Kidney epithelial cell (primary cell): ENCODE results near the gene SGSM1. TPM values are rescaled to one million over a fixed set of nuclear protein-coding genes. Genes with fewer than 3 reads are reported as not detected.

ENCODE experiments used
- DNase-seq: peaks from one replicate; pipeline ENCODE4 v3.0.0-alpha.2; 2010; ENCODE audit warnings: low read depth
- H3K27me3 ChIP-seq: 2 replicates; pipeline ENCODE4 v1.6.0; 2011; ENCODE audit warnings: low read length; ENCODE audit not compliant: control insufficient read depth, insufficient read depth
- H3K36me3 ChIP-seq: 2 replicates; pipeline ENCODE4 v1.5.1; 2011; ENCODE audit warnings: low read length; ENCODE audit not compliant: control insufficient read depth, insufficient read depth
- H3K4me3 ChIP-seq: 2 replicates; pipeline ENCODE4 v1.5.1; 2011; ENCODE audit warnings: low read depth, mild to moderate bottlenecking, control low read depth, low read length
- total RNA-seq: library from RNA; depleted of rRNA; stranded (reverse); fragments of >200 nt; gene quantifications from 2 replicates; pipeline ENCODE4 v1.2.3, GENCODE V29; 2015
- TF ChIP-seq, protein P1 (sequence below): IDR thresholded peaks from 2 replicates; pipeline ENCODE4 v1.5.1; 2011; ENCODE audit warnings: mild to moderate bottlenecking, moderate library complexity, low read length, control low read depth, inconsistent platforms; ENCODE audit not compliant: insufficient read depth, poor library complexity, severe bottlenecking

Gene SGSM1
- total RNA-seq, 1 donor from 2014 or later: 0.25 TPM

DNA sequence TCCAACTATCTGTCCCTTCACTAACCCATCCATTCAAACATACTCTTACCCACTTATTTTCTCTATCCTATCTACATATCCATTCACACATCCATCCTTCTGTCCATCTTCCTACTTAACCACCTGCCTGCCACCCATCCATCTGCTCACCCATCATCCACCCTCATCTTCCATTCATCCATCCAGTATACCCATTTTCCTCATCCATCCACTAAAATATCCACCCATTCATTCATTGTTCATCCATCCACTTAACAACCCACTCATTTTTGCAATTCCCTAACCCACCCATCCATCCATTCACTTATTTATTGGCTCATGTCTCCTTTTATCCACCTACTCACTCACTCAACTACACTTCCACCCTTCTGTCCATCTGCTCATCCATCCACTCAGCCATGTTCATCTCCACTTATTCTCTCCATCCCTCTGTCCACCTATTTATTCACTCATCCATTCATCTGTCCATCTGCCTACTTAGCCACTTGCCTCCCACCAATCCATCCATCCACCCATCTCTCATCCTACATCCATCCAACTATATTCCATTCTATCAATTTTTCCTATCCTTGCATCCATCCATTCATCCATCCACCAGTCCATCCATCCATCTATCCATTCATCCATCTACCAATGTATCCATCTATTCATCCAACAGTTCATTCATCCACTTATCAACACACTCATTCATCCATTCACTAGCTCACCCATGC is 129.9 kb downstream of the SGSM1 start:
- no peak for DNase-seq
- Histone ChIP-seq H3K36me3 (no peaks in the 10 kb centered on the region), H3K27me3 (peaks cover 3% of the 10 kb centered on the region), H3K4me3 (no peak overlapping the region)
- TF ChIP-seq, protein P1, sequence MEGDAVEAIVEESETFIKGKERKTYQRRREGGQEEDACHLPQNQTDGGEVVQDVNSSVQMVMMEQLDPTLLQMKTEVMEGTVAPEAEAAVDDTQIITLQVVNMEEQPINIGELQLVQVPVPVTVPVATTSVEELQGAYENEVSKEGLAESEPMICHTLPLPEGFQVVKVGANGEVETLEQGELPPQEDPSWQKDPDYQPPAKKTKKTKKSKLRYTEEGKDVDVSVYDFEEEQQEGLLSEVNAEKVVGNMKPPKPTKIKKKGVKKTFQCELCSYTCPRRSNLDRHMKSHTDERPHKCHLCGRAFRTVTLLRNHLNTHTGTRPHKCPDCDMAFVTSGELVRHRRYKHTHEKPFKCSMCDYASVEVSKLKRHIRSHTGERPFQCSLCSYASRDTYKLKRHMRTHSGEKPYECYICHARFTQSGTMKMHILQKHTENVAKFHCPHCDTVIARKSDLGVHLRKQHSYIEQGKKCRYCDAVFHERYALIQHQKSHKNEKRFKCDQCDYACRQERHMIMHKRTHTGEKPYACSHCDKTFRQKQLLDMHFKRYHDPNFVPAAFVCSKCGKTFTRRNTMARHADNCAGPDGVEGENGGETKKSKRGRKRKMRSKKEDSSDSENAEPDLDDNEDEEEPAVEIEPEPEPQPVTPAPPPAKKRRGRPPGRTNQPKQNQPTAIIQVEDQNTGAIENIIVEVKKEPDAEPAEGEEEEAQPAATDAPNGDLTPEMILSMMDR: no peak

DNA sequence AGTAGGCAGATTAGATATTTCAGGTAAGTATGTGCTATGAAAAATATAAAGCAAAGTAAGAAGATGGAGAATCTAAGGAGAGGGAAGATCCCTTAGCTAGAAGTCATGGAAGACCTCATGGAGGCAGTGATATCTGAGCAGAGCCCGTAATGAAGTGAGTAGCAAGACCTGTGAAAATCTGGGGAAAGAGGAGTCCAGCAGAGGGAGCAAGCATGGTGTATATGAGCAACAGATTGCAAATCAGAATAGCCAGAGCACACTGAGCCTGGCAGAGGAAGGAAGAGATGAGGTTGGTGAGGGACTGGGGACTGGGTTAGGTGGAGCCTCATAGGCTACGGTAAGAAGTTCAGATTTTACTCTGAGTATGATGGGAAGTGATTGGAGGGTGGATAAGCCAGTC is 131.1 kb downstream of the SGSM1 start:
- Histone ChIP-seq H3K4me3 (no peak overlapping the region), H3K27me3 (peaks cover 3% of the 10 kb centered on the region), H3K36me3 (no peaks in the 10 kb centered on the region)
- no peak for DNase-seq
- TF ChIP-seq, protein P1: peak; percentile 48

DNA sequence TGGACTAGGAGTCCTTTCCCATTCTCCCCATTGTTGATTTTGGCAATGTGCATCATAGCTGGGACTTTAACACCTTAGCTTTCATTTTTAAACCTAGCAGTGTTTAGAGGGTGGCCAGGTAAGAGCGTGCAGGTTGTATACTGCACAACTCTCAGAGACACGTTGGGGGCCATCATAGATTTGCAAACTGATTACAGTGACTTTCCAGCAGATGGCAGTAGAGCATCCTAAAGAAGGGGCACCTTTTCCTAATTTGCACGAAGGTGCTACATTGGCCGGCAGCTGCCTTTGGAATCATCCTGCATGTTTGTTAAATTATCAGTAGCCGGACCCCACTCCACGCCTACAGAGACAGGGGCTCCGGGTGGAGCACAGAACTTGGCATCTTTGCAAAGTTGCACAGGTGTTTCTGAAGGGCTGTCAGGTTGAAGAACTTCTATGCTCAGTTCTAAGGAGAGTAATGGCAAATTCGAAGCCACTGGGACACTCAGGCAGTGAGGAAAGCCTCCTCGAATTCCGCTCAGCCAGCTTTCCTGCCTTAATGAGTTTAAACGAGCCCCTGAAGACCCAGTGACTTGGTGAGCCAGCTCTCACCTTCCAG is 132.8 kb downstream of the SGSM1 start:
- Histone ChIP-seq H3K27me3 (peaks cover 3% of the 10 kb centered on the region), H3K36me3 (no peaks in the 10 kb centered on the region), H3K4me3 (no peak overlapping the region)
- DNase-seq: no peak
- TF ChIP-seq, protein P1: peak; percentile 75

DNA sequence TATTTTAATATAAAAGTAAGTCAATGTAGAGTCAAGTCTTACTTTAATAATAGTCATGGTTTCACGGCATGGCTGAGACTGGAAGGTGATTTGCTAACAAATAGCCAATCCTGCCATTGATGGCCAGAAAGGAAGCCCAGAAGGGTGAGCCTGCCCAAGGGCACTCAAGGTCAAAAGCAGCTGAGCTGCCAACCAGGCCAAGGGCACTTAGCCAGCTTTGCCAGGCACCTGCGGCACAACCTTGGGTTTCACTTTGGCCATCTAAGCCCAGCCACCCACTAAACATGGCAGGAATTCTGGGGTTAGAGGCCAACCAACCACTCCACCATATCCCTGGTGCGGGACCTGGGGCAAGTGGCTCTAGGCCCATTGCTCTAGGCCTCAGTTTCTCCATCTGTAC is 136.3 kb downstream of the SGSM1 start:
- DNase-seq: no peak
- no peak overlapping the region for H3K4me3 ChIP-seq
- H3K27me3 ChIP-seq: peaks cover 3% of the 10 kb centered on the region
- TF ChIP-seq, protein P1: no peak
- no peaks in the 10 kb centered on the region for H3K36me3 ChIP-seq

DNA sequence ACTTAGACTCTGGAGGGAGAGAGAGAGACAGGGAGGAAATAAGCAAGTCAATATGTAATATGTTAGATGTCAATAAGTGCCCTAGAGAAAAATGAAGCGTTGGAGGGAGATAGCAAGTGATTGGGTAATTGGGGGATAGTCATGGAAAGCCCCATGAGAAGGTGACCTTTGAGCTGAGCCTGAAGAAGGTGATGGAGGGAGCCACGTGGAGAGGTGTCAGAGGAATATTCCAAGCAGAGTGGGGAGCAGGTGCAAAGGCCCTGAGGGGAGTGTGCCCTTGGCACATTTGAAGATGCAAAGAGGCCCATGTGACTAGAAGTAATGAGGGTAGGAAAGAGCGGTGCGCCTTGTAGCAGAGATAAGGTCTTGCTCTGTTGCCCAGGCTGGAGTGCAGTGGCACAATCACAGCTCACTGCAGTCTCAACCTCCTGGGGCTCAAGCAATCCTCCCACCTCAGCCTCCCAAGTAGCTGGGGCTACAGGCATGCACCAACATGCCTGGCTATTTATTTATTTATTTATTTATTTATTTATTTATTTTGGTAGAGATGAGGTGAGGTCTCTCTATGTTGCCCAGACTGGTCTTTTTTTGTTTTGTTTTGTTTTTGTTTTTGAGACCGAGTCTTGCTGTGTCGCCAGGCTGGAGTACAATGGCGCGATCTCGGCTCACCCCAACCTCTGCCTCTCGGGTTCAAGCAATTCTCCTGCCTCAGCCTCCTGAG is 138.4 kb downstream of the SGSM1 start:
- Histone ChIP-seq H3K4me3 (no peak overlapping the region), H3K27me3 (peaks cover 3% of the 10 kb centered on the region), H3K36me3 (no peaks in the 10 kb centered on the region)
- DNase-seq: no peak
- TF ChIP-seq, protein P1: no peak

DNA sequence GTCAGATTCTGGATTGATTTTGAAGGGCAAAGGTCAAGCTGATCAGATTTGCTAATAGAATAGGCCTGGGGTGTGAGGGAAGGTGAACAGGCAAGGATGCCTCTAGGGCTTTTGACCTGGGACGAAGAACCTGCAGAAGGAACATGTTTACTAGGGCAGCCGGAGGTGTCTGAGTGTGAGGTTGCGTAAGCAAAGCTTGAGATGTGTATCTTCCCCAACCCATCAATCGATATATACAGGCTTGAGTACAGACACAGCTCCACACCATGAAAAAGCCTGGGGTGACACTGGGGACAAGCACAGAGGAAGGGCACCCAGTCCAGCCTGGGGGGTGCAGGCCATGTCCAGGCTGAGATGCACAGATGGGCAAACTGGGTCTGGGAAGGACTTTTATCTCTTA is 139.4 kb downstream of the SGSM1 start:
- TF ChIP-seq, protein P1: no peak
- no peaks in the 10 kb centered on the region for H3K36me3 ChIP-seq
- DNase-seq: no peak
- H3K27me3 ChIP-seq: peaks cover 4% of the 10 kb centered on the region
- H3K4me3 ChIP-seq: no peak overlapping the region
